Measurements from ENCODE around the gene GRB10. TPM values are rescaled to one million over a fixed set of nuclear protein-coding genes. Genes with fewer than 3 reads are reported as not detected.

GRB10 gene
- total RNA-seq, 1 donor from 2014 or later: 33.9 TPM

DNA sequence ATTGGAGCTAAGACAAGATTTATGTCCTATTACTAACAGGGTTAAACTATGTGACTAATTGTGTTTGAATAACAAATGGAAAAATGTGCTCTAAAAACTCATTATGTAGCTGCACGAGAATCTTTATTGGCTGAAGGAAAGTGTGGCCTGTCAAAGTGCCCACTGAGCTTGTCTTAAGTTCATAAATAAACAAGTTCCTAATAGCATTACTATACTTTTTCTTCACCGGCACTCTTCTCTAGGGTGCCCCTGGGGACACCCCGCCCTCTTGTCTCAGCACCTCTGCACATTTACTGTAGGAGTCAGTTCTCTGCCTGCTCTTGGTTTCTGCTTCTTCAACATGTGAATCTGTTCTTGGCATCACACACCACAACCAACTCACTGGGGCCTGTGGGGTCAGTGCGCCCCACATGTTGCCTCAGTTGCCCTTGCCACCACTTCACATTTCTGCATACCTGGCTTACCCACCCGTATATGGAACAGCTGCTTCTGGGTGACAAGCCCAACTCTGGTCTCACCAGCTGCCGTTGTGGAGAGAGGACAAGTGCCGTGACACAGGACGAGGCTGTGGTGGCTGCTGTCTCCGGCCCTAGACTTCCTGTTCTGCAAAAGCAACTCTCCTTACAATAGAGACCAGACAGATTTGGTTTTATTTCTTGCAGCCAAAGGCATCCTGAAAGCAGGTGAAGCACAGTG, 121.2 kb downstream of the GRB10 start:
- TF ChIP-seq EZH2phosphoT487 (IDR thresholded peaks at IDR 0.05): no peak
- TF ChIP-seq, protein P1, sequence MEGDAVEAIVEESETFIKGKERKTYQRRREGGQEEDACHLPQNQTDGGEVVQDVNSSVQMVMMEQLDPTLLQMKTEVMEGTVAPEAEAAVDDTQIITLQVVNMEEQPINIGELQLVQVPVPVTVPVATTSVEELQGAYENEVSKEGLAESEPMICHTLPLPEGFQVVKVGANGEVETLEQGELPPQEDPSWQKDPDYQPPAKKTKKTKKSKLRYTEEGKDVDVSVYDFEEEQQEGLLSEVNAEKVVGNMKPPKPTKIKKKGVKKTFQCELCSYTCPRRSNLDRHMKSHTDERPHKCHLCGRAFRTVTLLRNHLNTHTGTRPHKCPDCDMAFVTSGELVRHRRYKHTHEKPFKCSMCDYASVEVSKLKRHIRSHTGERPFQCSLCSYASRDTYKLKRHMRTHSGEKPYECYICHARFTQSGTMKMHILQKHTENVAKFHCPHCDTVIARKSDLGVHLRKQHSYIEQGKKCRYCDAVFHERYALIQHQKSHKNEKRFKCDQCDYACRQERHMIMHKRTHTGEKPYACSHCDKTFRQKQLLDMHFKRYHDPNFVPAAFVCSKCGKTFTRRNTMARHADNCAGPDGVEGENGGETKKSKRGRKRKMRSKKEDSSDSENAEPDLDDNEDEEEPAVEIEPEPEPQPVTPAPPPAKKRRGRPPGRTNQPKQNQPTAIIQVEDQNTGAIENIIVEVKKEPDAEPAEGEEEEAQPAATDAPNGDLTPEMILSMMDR (IDR thresholded peaks at IDR 0.05): no peak
- no peak for TF ChIP-seq EZH2 (IDR thresholded peaks at IDR 0.05)
- DNase-seq (ENCODE audit: low spot score): no peak

DNA sequence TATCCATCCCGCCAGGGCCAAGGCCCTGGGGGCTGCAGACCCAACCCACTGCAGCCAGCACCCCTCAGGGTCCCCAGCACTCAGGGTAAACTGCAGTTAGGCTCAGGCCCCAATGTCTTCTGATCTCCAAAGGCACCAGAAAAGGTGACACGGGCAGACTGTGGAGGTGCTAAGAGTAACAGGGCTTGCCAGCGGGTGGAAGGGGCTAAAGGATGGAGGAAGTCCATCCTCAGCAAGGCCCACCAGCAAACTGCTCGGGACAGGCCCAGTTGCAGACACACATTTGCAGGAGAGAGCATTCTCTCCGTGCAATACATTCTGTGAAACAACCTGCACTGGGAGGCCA, 121.9 kb downstream of the GRB10 start:
- Mint-ChIP-seq H3K9me3 (no peaks in the 10 kb centered on the region), H3K4me3 (no peak overlapping the region), H3K4me1 (peaks cover 16% of the 10 kb centered on the region), H3K27ac (no peak overlapping the region), H3K27me3 (ENCODE audit: insufficient read depth, low read depth) (no peaks in the 10 kb centered on the region), H3K36me3 (peaks cover 43% of the 10 kb centered on the region)
- H3K9ac ChIP-seq: no peak overlapping the region
- no peaks in the 10 kb centered on the region for H3K36me3 ChIP-seq
- no peaks in the 10 kb centered on the region for H4K20me1 ChIP-seq (ENCODE audit: low read depth)
- no peak overlapping the region for H3K27ac ChIP-seq
- H3F3A ChIP-seq (ENCODE audit: low read depth): no peaks in the 10 kb centered on the region
- no peak for DNase-seq (ENCODE audit: low spot score)
- H3K4me3 ChIP-seq: no peak overlapping the region
- TF ChIP-seq, protein P1 (IDR thresholded peaks at IDR 0.05): no peak
- no peak for TF ChIP-seq EZH2phosphoT487 (IDR thresholded peaks at IDR 0.05)
- no peak for TF ChIP-seq EZH2 (IDR thresholded peaks at IDR 0.05)
- no peaks in the 10 kb centered on the region for H3K4me1 ChIP-seq
- no peak overlapping the region for H3K4me2 ChIP-seq
- H3K9me3 ChIP-seq (ENCODE audit: low read depth): no peaks in the 10 kb centered on the region
- H3K27me3 ChIP-seq: no peaks in the 10 kb centered on the region
- no peaks in the 10 kb centered on the region for H3K79me2 ChIP-seq (ENCODE audit: low read depth)
- H2AFZ ChIP-seq (replicated peaks): no peak overlapping the region

More for the DNA sequence above, 121.2 kb downstream of the GRB10 start:
- no peaks in the 10 kb centered on the region for H3K27me3 ChIP-seq
- no peaks in the 10 kb centered on the region for H3F3A ChIP-seq (ENCODE audit: low read depth)
- H3K9me3 ChIP-seq (ENCODE audit: low read depth): no peaks in the 10 kb centered on the region
- no peaks in the 10 kb centered on the region for H3K36me3 ChIP-seq
- peaks cover 9% of the 10 kb centered on the region for H3K4me1 Mint-ChIP-seq
- H2AFZ ChIP-seq (replicated peaks): no peak overlapping the region
- no peaks in the 10 kb centered on the region for H3K79me2 ChIP-seq (ENCODE audit: low read depth)
- no peak overlapping the region for H3K4me3 ChIP-seq
- H3K9me3 Mint-ChIP-seq: no peaks in the 10 kb centered on the region
- H3K4me2 ChIP-seq: no peak overlapping the region
- H3K27me3 Mint-ChIP-seq (ENCODE audit: insufficient read depth, low read depth): no peaks in the 10 kb centered on the region
- no peaks in the 10 kb centered on the region for H4K20me1 ChIP-seq (ENCODE audit: low read depth)
- no peaks in the 10 kb centered on the region for H3K4me1 ChIP-seq
- H3K4me3 Mint-ChIP-seq: no peak overlapping the region
- H3K36me3 Mint-ChIP-seq: peaks cover 39% of the 10 kb centered on the region
- H3K27ac ChIP-seq: no peak overlapping the region
- H3K9ac ChIP-seq: no peak overlapping the region
- no peak overlapping the region for H3K27ac Mint-ChIP-seq

DNA sequence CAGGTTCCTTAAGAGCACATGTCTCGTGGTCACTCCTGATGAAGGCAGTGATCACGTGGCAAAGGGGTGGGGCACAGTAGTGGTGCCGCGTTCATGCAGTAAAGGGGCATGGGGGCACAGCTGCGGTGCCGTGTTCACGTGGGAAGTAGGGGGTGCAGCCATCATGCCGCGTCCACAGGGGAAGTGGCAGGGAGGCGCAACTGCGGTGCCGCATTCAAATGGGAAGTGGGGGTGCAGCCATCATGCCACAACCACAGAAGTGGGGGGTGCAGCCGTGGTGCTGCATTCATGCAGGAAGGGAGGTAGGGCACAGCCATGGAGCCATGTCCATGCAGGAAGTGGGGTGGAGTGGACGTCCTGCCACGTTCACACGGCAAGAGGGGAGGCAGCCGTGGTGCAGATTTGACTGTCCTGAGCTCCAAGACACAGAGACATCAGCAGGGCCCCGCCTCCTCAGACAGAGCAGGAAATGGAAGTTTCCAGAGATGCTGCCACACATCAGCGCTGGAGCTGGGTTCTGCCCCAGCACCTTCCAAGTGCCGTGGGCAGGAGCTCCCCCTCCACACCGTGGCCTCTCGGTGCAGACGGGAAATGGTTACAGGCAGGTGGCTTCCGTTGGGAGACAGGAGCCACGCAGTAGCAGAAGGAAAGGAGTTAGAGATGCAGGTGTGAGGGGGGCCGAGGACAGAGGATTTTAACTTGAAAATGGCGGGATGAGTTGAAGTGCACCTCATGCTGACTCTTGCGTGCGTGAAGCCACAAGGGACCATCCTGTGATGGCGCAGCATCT, 122.5 kb downstream of the GRB10 start:
- H3K4me2 ChIP-seq: no peak overlapping the region
- no peak overlapping the region for H2AFZ ChIP-seq (replicated peaks)
- no peaks in the 10 kb centered on the region for H3K79me2 ChIP-seq (ENCODE audit: low read depth)
- Mint-ChIP-seq H3K27me3 (ENCODE audit: insufficient read depth, low read depth) (no peaks in the 10 kb centered on the region), H3K4me1 (peaks cover 20% of the 10 kb centered on the region), H3K27ac (peak overlapping the region; percentile 93), H3K4me3 (no peak overlapping the region), H3K9me3 (no peaks in the 10 kb centered on the region), H3K36me3 (peaks cover 48% of the 10 kb centered on the region)
- H3F3A ChIP-seq (ENCODE audit: low read depth): no peaks in the 10 kb centered on the region
- H4K20me1 ChIP-seq (ENCODE audit: low read depth): no peaks in the 10 kb centered on the region
- no peak for DNase-seq (ENCODE audit: low spot score)
- H3K9ac ChIP-seq: no peak overlapping the region
- H3K9me3 ChIP-seq (ENCODE audit: low read depth): no peaks in the 10 kb centered on the region
- no peak overlapping the region for H3K4me3 ChIP-seq
- H3K27ac ChIP-seq: no peak overlapping the region
- TF ChIP-seq EZH2 (IDR thresholded peaks at IDR 0.05) (no peak), EZH2phosphoT487 (IDR thresholded peaks at IDR 0.05) (no peak)
- TF ChIP-seq, protein P1 (IDR thresholded peaks at IDR 0.05): no peak
- no peaks in the 10 kb centered on the region for H3K27me3 ChIP-seq
- H3K36me3 ChIP-seq: no peaks in the 10 kb centered on the region
- H3K4me1 ChIP-seq: no peaks in the 10 kb centered on the region

Measured in neural progenitor cell (in vitro differentiated cells).